ENCODE results near the gene ATP6V1F.

The ATP6V1F gene

GRCh38 chr7:128869138-128869943 is 6.7 kb downstream of the ATP6V1F start:
- peak; percentile 22 to 41 for DNase-seq

GRCh38 chr7:128869944-128870285 is 7.3 kb downstream of the ATP6V1F start:
- DNase-seq: no peak

GRCh38 chr7:128871050-128871449 is 8.4 kb downstream of the ATP6V1F start:
- DNase-seq: no peak

- DNase-seq: no peak
Observed at GRCh38 chr7:128872394-128872824, 9.8 kb downstream of the ATP6V1F start.

- no peak for DNase-seq
Observed at GRCh38 chr7:128873234-128873633, 10.6 kb downstream of the ATP6V1F start.

- no peak for DNase-seq
Observed at GRCh38 chr7:128874140-128875031, 11.7 kb downstream of the ATP6V1F start.

DNA sequence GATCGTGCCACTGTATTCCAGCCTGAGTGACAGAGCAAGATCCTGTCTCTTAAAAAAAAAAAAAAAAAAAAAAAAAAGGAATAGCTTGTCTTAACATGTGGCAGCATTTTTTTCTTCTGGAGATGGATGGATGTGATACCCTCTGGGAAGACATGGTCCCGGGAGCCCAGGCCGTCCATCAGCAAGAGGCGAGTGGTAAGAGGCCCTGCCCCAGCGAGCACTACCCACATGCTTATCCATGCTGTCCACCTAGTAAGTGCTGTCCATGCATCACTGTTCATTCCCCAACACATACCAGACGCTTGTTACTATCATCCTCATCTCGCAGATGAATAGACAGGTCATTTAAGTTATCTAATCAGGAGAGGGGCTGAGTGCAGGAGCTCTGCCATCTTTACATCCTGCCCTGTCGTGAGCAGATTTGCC is 12.9 kb downstream of the ATP6V1F start:
- DNase-seq: no peak

DNA sequence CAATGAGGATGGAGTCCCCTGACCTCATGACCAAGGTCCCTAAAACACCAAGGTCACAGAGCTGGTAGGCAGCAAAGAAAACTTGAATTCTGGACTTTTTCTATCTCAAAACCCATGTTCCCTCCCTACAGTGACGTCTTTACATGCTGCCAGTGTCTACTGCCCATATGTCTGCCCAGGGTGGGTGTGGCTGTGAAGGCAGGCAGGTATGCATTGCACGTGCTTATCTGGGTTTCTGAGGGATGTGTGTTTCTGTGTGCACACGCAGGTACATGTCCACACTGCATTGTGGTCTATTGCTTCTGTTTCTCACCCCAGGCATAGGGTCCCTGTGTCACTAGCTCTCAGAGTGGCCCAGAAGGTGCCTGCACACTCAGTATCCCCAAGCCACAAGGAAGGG is 13.5 kb downstream of the ATP6V1F start:
- no peak for DNase-seq

GRCh38 chr7:128876586-128876977 is 13.9 kb downstream of the ATP6V1F start:
- DNase-seq: no peak

- DNase-seq: no peak
Observed at GRCh38 chr7:128876978-128877755, 14.5 kb downstream of the ATP6V1F start.

DNA sequence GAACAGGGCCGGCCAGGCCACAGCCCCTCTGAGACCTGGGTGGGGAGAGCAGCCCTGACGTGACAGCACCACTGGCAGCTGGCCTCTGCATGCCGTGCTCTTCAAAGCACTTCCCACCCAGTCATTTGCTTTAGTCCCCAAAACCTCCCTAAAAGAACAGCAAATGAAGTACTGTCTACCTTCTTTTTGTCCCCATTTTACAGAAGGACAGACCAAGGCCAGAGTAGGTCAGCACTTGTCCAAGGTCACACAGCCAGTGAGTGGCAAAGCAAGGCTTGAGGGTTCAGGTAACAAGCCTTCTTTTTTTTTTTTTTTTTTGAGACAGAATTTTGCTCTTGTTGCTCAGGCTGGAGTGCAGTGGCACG is 15.1 kb downstream of the ATP6V1F start:
- DNase-seq: no peak

GRCh38 chr7:128878226-128879105 is 15.8 kb downstream of the ATP6V1F start:
- DNase-seq: no peak

DNA sequence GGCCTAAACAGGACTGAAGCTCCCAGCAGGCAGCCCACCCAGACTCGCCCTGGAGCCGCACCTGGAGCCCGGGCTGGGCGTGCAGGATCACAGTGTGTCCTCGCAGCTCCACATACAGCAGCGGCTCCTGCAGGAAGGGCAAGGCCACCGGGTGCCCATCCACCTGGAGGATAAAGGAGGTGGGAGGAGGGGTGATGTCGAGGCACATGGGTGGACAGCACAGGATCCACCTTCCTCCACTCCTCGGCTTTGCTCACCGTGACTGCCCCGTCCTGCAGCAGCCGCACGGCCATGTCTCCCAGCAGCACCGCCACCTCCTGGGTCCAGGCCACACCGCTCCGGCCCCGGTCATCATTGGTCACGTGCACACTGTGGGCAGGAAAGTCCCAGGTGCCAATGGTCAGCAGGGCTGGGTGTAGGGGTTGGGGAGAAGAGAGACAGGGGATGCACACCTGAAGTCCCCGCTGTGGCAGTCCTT is 16.8 kb downstream of the ATP6V1F start:
- no peak for DNase-seq

GRCh38 chr7:128879939-128880746 is 17.5 kb downstream of the ATP6V1F start:
- DNase-seq: no peak

DNA sequence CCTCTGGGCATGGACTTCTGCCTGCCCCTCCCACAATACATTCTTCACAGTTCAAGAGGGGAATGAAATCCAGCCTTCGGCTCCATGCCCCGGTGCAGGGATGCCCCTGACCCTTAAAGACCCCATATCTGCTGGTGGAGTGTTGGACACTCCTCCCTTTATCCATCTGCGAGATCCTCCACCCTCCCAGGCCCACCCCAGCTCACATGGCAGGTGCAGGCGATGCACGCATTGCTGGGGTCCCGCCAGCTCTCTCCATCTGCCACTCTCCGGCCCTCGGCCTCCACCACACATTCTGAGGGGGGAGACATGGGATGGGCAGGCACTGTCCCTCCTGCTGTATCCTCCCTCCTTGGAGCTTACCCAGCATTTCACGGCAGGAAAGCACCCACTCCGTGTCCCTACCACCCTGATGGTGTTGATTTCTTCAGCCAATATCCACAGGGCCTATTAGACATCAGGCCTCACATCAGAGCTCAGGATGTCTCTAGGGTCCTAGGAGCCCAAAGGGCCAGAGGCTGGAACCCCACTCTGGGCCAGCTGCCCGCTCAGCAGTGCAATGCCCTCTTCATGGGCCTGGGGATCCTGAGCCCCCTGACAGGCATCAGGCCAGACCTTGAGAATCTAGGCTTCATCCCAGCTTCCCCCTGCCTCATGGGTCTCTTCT is 18.3 kb downstream of the ATP6V1F start:
- no peak for DNase-seq

DNA sequence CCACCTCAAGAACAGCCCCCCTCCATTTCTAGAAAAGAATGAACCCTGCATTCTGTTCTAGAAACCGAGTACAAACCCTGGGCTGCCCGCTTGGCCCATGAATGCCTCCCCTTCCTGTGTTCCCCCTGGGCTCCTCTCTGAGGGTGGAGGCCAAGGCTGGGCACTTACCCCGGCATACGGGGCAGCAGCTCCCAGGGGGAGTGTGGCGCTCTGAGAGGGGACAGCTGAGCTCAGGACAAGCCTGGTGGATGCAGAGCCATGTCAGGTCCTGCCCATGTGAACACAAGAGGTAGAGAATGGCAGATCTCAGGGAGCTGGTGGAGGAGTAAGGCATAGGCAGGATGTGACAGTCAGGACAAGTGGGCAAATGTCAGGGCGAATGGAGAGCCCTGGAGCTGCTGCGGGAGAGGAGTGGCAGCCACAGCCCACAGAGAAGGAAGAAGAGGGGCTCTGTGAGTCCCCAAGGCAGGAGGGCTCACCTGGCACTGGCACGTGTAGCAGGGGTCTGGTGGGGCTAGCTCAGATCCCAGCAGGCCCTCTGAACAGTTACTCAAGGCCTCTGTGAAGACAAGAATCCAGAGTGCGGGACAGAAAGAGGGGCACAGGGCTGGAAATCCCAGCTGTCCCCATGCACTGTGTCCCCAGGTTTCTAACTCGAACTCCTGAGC is 18.9 kb downstream of the ATP6V1F start:
- no peak for DNase-seq

DNA sequence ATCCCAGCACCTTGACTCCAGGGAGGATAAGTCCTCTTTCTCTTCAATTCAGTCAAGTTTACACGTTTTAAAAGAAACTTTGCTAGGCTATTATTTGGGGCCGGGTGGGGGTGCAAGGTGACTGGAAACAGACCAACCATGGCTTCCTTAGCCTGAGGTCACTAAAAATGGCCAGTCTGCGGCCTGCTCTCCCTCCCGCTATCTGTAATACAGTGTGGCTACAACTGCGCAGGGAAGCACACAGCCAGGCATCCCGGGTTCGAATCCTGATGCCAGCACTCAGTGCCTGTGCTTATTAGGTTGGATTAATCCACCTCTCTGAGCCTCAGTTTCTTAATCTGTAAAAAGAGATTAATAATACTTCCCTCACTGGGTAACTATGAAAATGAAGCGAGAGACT is 19.5 kb downstream of the ATP6V1F start:
- DNase-seq: no peak

- DNase-seq: peak; percentile 90
Observed at GRCh38 chr7:128883622-128884448, 21.2 kb downstream of the ATP6V1F start.
